Endothelial cell of umbilical vein (primary cell): ENCODE data around the gene CCNJL. TPM values are rescaled to one million over a fixed set of nuclear protein-coding genes. Genes with fewer than 3 reads are reported as not detected.

Source experiments
- BruUV-seq: library from RNA; stranded (reverse); fragments of 400-500 nt; replicated peaks from 2 replicates; lab custom pipeline; 2021; lab: Mats Ljungman, UMichigan
- CTCF ChIA-PET: fragments of 300-600, 350-600 bp; sonication (Branson Sonifier 250); formaldehyde crosslinking; loops from one replicate; lab custom pipeline; 2021; ENCODE audit warnings: antibody characterized with exemption, inconsistent platforms; lab: Charles Lee
- POLR2A ChIA-PET: fragments of 300-600, 350-600 bp; sonication (Branson Sonifier 250); formaldehyde crosslinking; loops from one replicate; lab custom pipeline; 2021; ENCODE audit warnings: antibody characterized with exemption, inconsistent platforms; lab: Charles Lee
- DNase-seq: peaks from one replicate; pipeline ENCODE4 v3.0.0-alpha.2; 2011; ENCODE audit warnings: low read depth, low spot score
- FAIRE-seq: peaks from 2 replicates; lab custom pipeline; 2011; peaks lifted over from hg19 to GRCh38; lab: Jason Lieb, UNC
- H2AFZ ChIP-seq: 2 replicates; pipeline ENCODE4 v1.6.0; 2012; ENCODE audit warnings: low read depth, low read length, control low read depth, inconsistent platforms
- H3K27ac ChIP-seq: 2 replicates; pipeline ENCODE4 v1.5.1; 2011; ENCODE audit warnings: low read depth, mild to moderate bottlenecking, control low read depth, low read length, moderate library complexity; ENCODE audit not compliant: insufficient read depth
- H3K27me3 ChIP-seq, 2 experiments: 2 replicates each; pipeline versions ENCODE4 v1.6.0 to v1.6.1; 2011; ENCODE audit warnings: low read length in 2 of 2, mixed read lengths in 1 of 2; ENCODE audit not compliant: control insufficient read depth in 2 of 2, insufficient read depth in 2 of 2
- H3K36me3 ChIP-seq, 2 experiments: 2 replicates in 1 of 2; 3 replicates in 1 of 2; pipeline ENCODE4 v1.5.1; 2011; ENCODE audit warnings: low read length in 2 of 2, mild to moderate bottlenecking in 1 of 2, moderate library complexity in 1 of 2; ENCODE audit not compliant: control insufficient read depth in 2 of 2, insufficient read depth in 2 of 2; ENCODE audit errors: extremely low read depth in 1 of 2
- H3K4me1 ChIP-seq: 3 replicates; pipeline ENCODE4 v1.5.1; 2011; ENCODE audit warnings: mild to moderate bottlenecking, low read length; ENCODE audit not compliant: control insufficient read depth, insufficient read depth; ENCODE audit errors: extremely low read depth
- H3K4me2 ChIP-seq: 2 replicates; pipeline ENCODE4 v1.6.1; 2011; ENCODE audit warnings: low read length, control low read depth, mixed read lengths; ENCODE audit not compliant: insufficient read depth
- H3K4me3 ChIP-seq, 3 experiments: fragments of 200-600 bp in 1 of 3; sonication (generic), shearing (Covaris generic) in 1 of 3; replicated peaks in 1 of 3; 2 replicates each; pipeline ENCODE4 v1.5.1; 2011 to 2016; ENCODE audit warnings: control low read depth in 3 of 3, low read length in 3 of 3, mild to moderate bottlenecking in 2 of 3, inconsistent platforms in 1 of 3, low read depth in 1 of 3, moderate library complexity in 1 of 3; ENCODE audit not compliant: insufficient read depth in 1 of 3
- H3K79me2 ChIP-seq: 2 replicates; pipeline ENCODE4 v1.6.0; 2012; ENCODE audit warnings: low read length, inconsistent platforms; ENCODE audit not compliant: control insufficient read depth, insufficient read depth
- H3K9ac ChIP-seq: replicated peaks from 2 replicates; pipeline ENCODE3; 2011; ENCODE audit warnings: low read length, control low read depth; ENCODE audit not compliant: insufficient read depth; ENCODE audit errors: extremely low read depth
- H3K9me1 ChIP-seq: replicated peaks from 3 replicates; pipeline ENCODE4 v1.6.0; 2011; ENCODE audit warnings: mild to moderate bottlenecking, low read length; ENCODE audit not compliant: control insufficient read depth, insufficient read depth; ENCODE audit errors: extremely low read depth
- H3K9me3 ChIP-seq: replicated peaks from 2 replicates; pipeline ENCODE4 v1.5.1; 2012; ENCODE audit warnings: low read length, inconsistent platforms; ENCODE audit not compliant: control insufficient read depth, insufficient read depth
- H4K20me1 ChIP-seq: replicated peaks from 2 replicates; pipeline ENCODE3; 2011; ENCODE audit warnings: mild to moderate bottlenecking, low read length; ENCODE audit not compliant: control insufficient read depth, insufficient read depth; ENCODE audit errors: extremely low read depth
- EZH2 ChIP-seq: IDR thresholded peaks from 2 replicates; pipeline ENCODE4 v1.6.1; 2012; ENCODE audit warnings: borderline replicate concordance, low read depth, mild to moderate bottlenecking, moderate library complexity, low read length, inconsistent platforms; ENCODE audit not compliant: severe bottlenecking
- FOS ChIP-seq: IDR thresholded peaks from 2 replicates; pipeline ENCODE4 v1.6.1; 2011; ENCODE audit warnings: mild to moderate bottlenecking, low read length, moderate library complexity, borderline replicate concordance; ENCODE audit not compliant: insufficient read depth
- GATA2 ChIP-seq: IDR thresholded peaks from 2 replicates; pipeline ENCODE4 v1.7.0; 2011; ENCODE audit warnings: low read depth, mild to moderate bottlenecking, moderate library complexity, mixed read lengths, low read length; ENCODE audit not compliant: insufficient read length, insufficient read depth
- JUN ChIP-seq: IDR thresholded peaks from 2 replicates; pipeline ENCODE4 v1.6.1; 2011; ENCODE audit warnings: borderline replicate concordance, low read depth; ENCODE audit not compliant: insufficient read length, insufficient read depth
- MYC ChIP-seq: IDR thresholded peaks from one replicate; pipeline ENCODE4 v1.6.1; 2011; ENCODE audit warnings: mild to moderate bottlenecking, low read depth, low read length
- POLR2A ChIP-seq: IDR thresholded peaks from 2 replicates; pipeline ENCODE4 v1.6.1; 2012; ENCODE audit warnings: low read depth, mild to moderate bottlenecking, control low read depth, low read length
- POLR2AphosphoS5 ChIP-seq: IDR thresholded peaks from 2 replicates; pipeline ENCODE4 v1.6.1; 2012; ENCODE audit warnings: low read depth, mild to moderate bottlenecking, control low read depth, low read length, moderate library complexity; ENCODE audit not compliant: insufficient read depth
- dilution Hi-C: fragments of 300-500 bp; cut with MboI; formaldehyde crosslinking; loops from one replicate; pipeline ENCODE4 v1.15.0; 2019; ENCODE audit warnings: low sequenced_read_pairs; ENCODE audit not compliant: extremely low pct_ligation_motif_present
- intact Hi-C: fragments of 100-400 bp; cut with micrococcal nuclease; formaldehyde crosslinking; loops from one replicate; pipeline ENCODE4 v1.10.0; 2022
- polyA plus RNA-seq, 4 experiments: library from polyadenylated mRNA; depleted of rRNA in 3 of 4; stranded (reverse) in 3 of 4; unstranded in 1 of 4; fragments of >200 nt; gene quantifications; 2 replicates each; pipeline versions ENCODE4 v1.2.1 to v1.2.3, GENCODE V29; 2011 to 2012; ENCODE audit warnings: missing spikeins in 1 of 4
- total RNA-seq: library from RNA; stranded (reverse); gene quantifications from 2 replicates; pipeline ENCODE4 v1.2.3, GENCODE V29; 2021
- TF ChIP-seq, protein P1 (sequence below): IDR thresholded peaks from 2 replicates; pipeline ENCODE4 v1.6.1; 2011; ENCODE audit not compliant: insufficient read depth, insufficient read length
- TF ChIP-seq, protein P2 (sequence below), 2 donors: IDR thresholded peaks; 1 replicate in 1 of 2; 2 replicates in 1 of 2; pipeline ENCODE4 v1.5.1; 2011; ENCODE audit warnings: low read length in 2 of 2, mild to moderate bottlenecking in 2 of 2, moderate library complexity in 2 of 2, control low read depth in 1 of 2, inconsistent platforms in 1 of 2, low read depth in 1 of 2; ENCODE audit not compliant: insufficient read depth in 1 of 2; ENCODE audit errors: extremely low read depth in 1 of 2

The CCNJL gene
- total and polyA plus RNA-seq, 2 donors (not counting 3 experiments of a cell fraction or from before 2014, with no cell fraction given) = 20.0 to 21.3 TPM

DNA sequence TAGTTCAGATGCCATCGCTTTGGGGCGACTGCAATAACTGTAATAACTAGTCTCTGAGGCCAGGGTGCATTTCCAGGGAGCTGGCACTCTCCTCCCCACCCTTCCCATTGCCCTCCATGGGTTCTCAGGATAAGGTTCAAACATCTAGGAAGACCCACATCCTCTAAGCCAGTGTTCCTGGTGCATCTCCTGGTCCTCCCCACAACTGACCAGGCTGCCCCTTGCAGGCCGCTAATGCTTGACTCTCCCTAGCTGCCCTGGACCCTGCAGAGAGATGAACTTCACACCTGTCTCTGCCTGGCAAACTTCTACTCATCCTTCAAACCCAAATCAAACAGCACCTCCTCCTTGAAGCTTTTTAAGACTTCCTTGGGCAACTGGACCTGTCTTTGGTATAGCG lies 15.9 kb downstream of the CCNJL start:
- FAIRE-seq = no peak
- DNase-seq = no peak
- peaks cover 5% of the 10 kb centered on the region for H3K79me2 ChIP-seq
- dilution Hi-C loops = no loop called here
- no peaks in the 10 kb centered on the region for H3K9me1 ChIP-seq
- no peak overlapping the region for H2AFZ ChIP-seq
- peaks cover 0 to 3% of the 10 kb centered on the region in 2 experiments for H3K36me3 ChIP-seq
- intact Hi-C loops = no loop called here
- TF ChIP-seq, protein P1, sequence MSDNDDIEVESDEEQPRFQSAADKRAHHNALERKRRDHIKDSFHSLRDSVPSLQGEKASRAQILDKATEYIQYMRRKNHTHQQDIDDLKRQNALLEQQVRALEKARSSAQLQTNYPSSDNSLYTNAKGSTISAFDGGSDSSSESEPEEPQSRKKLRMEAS = no peak
- no peaks in the 10 kb centered on the region for H3K4me1 ChIP-seq
- CTCF ChIA-PET = interaction anchor here (1.4 kb wide), 1 partner anchor 49 kb away, joined by 4 read pairs; no protein-coding TSS in a partner anchor
- no peaks in the 10 kb centered on the region for H3K27me3 ChIP-seq
- no TSS peak for BruUV-seq
- POLR2A ChIA-PET = no interaction called here
- H3K4me2 ChIP-seq = no peak overlapping the region
- no peaks in the 10 kb centered on the region for H3K9me3 ChIP-seq
- no peak overlapping the region for H3K27ac ChIP-seq
- H4K20me1 ChIP-seq = peaks cover 4% of the 10 kb centered on the region
- no peak overlapping the region for H3K9ac ChIP-seq
- no peak overlapping the region for H3K4me3 ChIP-seq

DNA sequence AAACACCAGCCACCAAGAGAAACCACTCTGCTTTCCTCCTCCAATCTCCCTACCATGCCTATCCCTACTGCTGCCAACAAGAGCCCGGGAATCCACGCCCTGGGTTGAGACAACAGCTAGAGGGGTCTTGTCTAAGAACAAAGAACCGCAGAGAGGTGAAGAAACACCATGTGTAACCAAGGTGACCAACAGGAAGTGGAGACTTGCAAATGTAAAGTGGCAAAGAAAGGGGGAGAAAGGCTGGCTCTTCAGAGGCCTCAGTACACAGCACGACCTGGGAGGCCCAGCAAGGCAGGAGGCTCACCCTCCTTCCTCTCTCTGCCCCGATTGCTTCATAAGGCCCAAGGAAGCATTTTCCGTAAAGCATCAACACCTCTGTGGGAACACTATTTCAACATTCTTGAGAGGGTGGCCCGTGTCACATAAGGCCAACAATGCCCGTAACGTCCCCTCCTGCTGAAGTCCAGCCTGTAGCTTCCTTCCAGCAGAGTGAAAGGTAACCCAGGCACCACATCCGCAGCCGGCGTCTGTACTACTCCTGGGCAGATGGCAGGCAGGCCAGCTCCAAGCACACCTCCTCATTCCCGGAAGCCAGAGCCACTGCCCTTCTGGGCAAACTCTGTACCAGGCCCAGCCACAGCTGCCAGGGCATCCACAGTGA lies 18.3 kb downstream of the CCNJL start:
- Histone ChIP-seq H3K27me3 (no peaks in the 10 kb centered on the region), H3K4me1 (peaks cover 6% of the 10 kb centered on the region), H3K4me3 (no peak overlapping the region), H4K20me1 (peaks cover 4% of the 10 kb centered on the region), H3K36me3 (no peaks in the 10 kb centered on the region), H3K27ac (no peak overlapping the region), H3K4me2 (no peak overlapping the region), H3K9ac (no peak overlapping the region), H2AFZ (no peak overlapping the region), H3K9me3 (no peaks in the 10 kb centered on the region), H3K79me2 (peaks cover 5% of the 10 kb centered on the region), H3K9me1 (no peaks in the 10 kb centered on the region)
- POLR2A ChIA-PET = no interaction called here
- no peak for TF ChIP-seq JUN
- TF ChIP-seq, protein P2, sequence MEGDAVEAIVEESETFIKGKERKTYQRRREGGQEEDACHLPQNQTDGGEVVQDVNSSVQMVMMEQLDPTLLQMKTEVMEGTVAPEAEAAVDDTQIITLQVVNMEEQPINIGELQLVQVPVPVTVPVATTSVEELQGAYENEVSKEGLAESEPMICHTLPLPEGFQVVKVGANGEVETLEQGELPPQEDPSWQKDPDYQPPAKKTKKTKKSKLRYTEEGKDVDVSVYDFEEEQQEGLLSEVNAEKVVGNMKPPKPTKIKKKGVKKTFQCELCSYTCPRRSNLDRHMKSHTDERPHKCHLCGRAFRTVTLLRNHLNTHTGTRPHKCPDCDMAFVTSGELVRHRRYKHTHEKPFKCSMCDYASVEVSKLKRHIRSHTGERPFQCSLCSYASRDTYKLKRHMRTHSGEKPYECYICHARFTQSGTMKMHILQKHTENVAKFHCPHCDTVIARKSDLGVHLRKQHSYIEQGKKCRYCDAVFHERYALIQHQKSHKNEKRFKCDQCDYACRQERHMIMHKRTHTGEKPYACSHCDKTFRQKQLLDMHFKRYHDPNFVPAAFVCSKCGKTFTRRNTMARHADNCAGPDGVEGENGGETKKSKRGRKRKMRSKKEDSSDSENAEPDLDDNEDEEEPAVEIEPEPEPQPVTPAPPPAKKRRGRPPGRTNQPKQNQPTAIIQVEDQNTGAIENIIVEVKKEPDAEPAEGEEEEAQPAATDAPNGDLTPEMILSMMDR (IDR thresholded peaks at IDR 0.05; ENCODE audit: extremely low read depth in 1 of 2, insufficient read depth in 1 of 2, low read depth in 1 of 2, low read length in 2 of 2) = no peak
- TF ChIP-seq FOS = no peak
- TF ChIP-seq EZH2 = no peak
- TF ChIP-seq MYC = no peak
- no peak for TF ChIP-seq POLR2A
- TF ChIP-seq POLR2AphosphoS5 = no peak
- TF ChIP-seq, protein P1 = no peak
- TF ChIP-seq GATA2 = no peak
- DNase-seq (no peak), FAIRE-seq (no peak)
- dilution Hi-C loops = no loop called here
- intact Hi-C loops = no loop called here
- CTCF ChIA-PET = interaction anchor here (1.3 to 1.5 kb wide), 2 partner anchors 51 to 272 kb away, joined by 3 to 4 read pairs; no protein-coding TSS in a partner anchor
- BruUV-seq = no TSS peak
